GM12873 (cell line): ENCODE data around the gene EFCAB11.

Experiments
- CTCF ChIP-seq: IDR thresholded peaks from 2 replicates; pipeline ENCODE4 v1.5.1; 2012; ENCODE audit warnings: low read depth, mild to moderate bottlenecking, moderate library complexity, low read length, control low read depth; ENCODE audit not compliant: insufficient read depth; ENCODE audit errors: missing control alignments

EFCAB11 gene

GRCh38 chr14:89845346-89845745 is 109.2 kb downstream of the EFCAB11 start:
- TF ChIP-seq CTCF = no peak

GRCh38 chr14:89844508-89844907 is 110.0 kb downstream of the EFCAB11 start:
- TF ChIP-seq CTCF = no peak

- no peak for TF ChIP-seq CTCF
These were observed 111.7 kb downstream of the EFCAB11 start for GRCh38 chr14:89842837-89843236.

GRCh38 chr14:89841851-89842250 is 112.7 kb downstream of the EFCAB11 start:
- peak; percentile 17 for TF ChIP-seq CTCF

GRCh38 chr14:89836830-89837469 is 117.6 kb downstream of the EFCAB11 start:
- TF ChIP-seq CTCF = no peak

- no peak for TF ChIP-seq CTCF
These were observed 120.9 kb downstream of the EFCAB11 start for GRCh38 chr14:89833661-89834060.

- TF ChIP-seq CTCF = no peak
These were observed 121.4 kb downstream of the EFCAB11 start for GRCh38 chr14:89833120-89833532.
